Vagina (tissue), 2 donors: ENCODE data around the gene PDZK1IP1. TPM values are rescaled to one million over a fixed set of nuclear protein-coding genes. Genes with fewer than 3 reads are reported as not detected.

ENCODE experiments used
- DNase-seq, 2 donors: peaks; one replicate each; pipeline ENCODE4 v3.0.0-alpha.2; 2017; ENCODE audit errors: extremely low spot score in 2 of 2
- H3K27ac ChIP-seq: fragments of 200-600 bp; sonication (generic); one replicate; pipeline ENCODE4 v1.5.1; 2019
- H3K27me3 ChIP-seq: fragments of 200-600 bp; sonication (generic); one replicate; pipeline ENCODE4 v1.5.1; 2019
- H3K36me3 ChIP-seq, 2 donors: fragments of 200-600 bp; sonication (generic); one replicate each; pipeline ENCODE4 v1.5.1; 2017 to 2019
- H3K4me1 ChIP-seq: fragments of 200-600 bp; sonication (generic); one replicate; pipeline ENCODE4 v1.5.1; 2019
- H3K4me3 ChIP-seq, 2 donors: fragments of 200-600 bp; sonication (generic); 1 replicate in 1 of 2; 2 replicates in 1 of 2; pipeline ENCODE4 v1.5.1; 2016 to 2019
- H3K9me3 ChIP-seq: fragments of 200-600 bp; sonication (generic); one replicate; pipeline ENCODE4 v1.5.1; 2019
- POLR2A ChIP-seq, 2 donors: fragments of 450-650 bp; IDR thresholded peaks; one replicate each; pipeline ENCODE4 v1.6.1; 2017; ENCODE audit warnings: antibody characterized with exemption in 2 of 2, mild to moderate bottlenecking in 2 of 2, moderate library complexity in 2 of 2
- POLR2AphosphoS5 ChIP-seq, 2 donors: sonication (generic); formaldehyde crosslinking; IDR thresholded peaks; one replicate each; pipeline ENCODE4 v1.9.0; 2017; ENCODE audit warnings: antibody characterized with exemption in 2 of 2, mild to moderate bottlenecking in 2 of 2, low read depth in 1 of 2; ENCODE audit not compliant: insufficient read depth in 1 of 2
- intact Hi-C: fragments of 100-400 bp; cut with DNase I; formaldehyde crosslinking; loops from one replicate; pipeline ENCODE4 v1.15.1; 2023
- total RNA-seq: library from RNA; depleted of rRNA; stranded (reverse); fragments of >200 nt; gene quantifications from one replicate; pipeline ENCODE4 v1.2.3, GENCODE V29; 2016
- TF ChIP-seq, protein P1 (sequence below), 3 experiments: fragments of 450-650 bp in 2 of 3; fragments of 200-600 bp in 1 of 3; sonication (generic) in 1 of 3; IDR thresholded peaks; one replicate each; pipeline ENCODE4 v1.5.1; 2017 to 2019; ENCODE audit warnings: antibody characterized with exemption in 3 of 3, mild to moderate bottlenecking in 2 of 3, moderate library complexity in 2 of 3

The PDZK1IP1 gene
- total RNA-seq, 1 donor from 2014 or later = 55.2 TPM

DNA sequence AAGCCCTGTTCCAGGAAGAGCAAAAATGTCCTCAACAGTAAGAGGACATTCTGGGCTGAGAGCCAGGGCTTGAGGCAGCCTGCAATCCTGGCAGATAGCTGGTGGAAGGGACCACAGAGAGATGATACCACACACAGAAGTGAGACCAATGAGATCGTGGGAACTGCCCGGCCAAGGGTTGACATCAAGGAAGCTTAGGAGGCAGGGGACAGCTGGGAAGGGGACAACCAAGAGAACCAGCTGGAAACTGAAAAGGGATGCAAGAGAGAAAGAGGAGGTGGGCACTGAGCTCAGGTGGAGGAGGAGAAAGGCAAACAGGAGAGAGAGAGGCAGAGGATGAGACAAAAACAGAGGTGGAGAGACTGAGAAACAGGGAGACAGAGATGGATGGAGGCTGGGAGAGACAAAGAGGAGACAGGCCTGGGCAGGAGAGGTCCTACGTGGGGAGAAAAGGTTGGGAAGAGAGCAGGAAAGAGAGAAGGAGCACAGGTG, 9.2 kb downstream of the PDZK1IP1 start:
- H3K4me1 ChIP-seq = peaks cover 9% of the 10 kb centered on the region
- TF ChIP-seq, protein P1, sequence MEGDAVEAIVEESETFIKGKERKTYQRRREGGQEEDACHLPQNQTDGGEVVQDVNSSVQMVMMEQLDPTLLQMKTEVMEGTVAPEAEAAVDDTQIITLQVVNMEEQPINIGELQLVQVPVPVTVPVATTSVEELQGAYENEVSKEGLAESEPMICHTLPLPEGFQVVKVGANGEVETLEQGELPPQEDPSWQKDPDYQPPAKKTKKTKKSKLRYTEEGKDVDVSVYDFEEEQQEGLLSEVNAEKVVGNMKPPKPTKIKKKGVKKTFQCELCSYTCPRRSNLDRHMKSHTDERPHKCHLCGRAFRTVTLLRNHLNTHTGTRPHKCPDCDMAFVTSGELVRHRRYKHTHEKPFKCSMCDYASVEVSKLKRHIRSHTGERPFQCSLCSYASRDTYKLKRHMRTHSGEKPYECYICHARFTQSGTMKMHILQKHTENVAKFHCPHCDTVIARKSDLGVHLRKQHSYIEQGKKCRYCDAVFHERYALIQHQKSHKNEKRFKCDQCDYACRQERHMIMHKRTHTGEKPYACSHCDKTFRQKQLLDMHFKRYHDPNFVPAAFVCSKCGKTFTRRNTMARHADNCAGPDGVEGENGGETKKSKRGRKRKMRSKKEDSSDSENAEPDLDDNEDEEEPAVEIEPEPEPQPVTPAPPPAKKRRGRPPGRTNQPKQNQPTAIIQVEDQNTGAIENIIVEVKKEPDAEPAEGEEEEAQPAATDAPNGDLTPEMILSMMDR (IDR thresholded peaks at IDR 0.05) = no peak
- TF ChIP-seq POLR2AphosphoS5 (IDR thresholded peaks at IDR 0.05; ENCODE audit: insufficient read depth in 1 of 2, low read depth in 1 of 2) = no peak
- intact Hi-C loops = loop anchor here (10.0 kb wide), 2 partner anchors 244 to 544 kb away; no protein-coding TSS in a partner anchor
- no peak overlapping the region for H3K27ac ChIP-seq
- peak in 1 of 2 donors; percentile 75 for DNase-seq
- no peak overlapping the region for H3K4me3 ChIP-seq
- no peaks in the 10 kb centered on the region for H3K27me3 ChIP-seq
- H3K36me3 ChIP-seq = no peaks in the 10 kb centered on the region
- H3K9me3 ChIP-seq = no peaks in the 10 kb centered on the region

GRCh38 chr1:47179988-47180563, 9.8 kb downstream of the PDZK1IP1 start:
- H3K9me3 ChIP-seq = no peaks in the 10 kb centered on the region
- peaks cover 9% of the 10 kb centered on the region for H3K4me1 ChIP-seq
- TF ChIP-seq POLR2AphosphoS5 (IDR thresholded peaks at IDR 0.05; ENCODE audit: insufficient read depth in 1 of 2, low read depth in 1 of 2) = no peak
- TF ChIP-seq, protein P1 (IDR thresholded peaks at IDR 0.05) = no peak
- TF ChIP-seq POLR2A (IDR thresholded peaks at IDR 0.05) = no peak
- DNase-seq = peak in 1 of 2 donors; percentile 75
- H3K4me3 ChIP-seq = peak overlapping the region; percentile 40
- H3K36me3 ChIP-seq = no peaks in the 10 kb centered on the region
- H3K27me3 ChIP-seq = no peaks in the 10 kb centered on the region
- intact Hi-C loops = loop anchor here (10.0 kb wide), 2 partner anchors 245 to 545 kb away; no protein-coding TSS in a partner anchor
- no peak overlapping the region for H3K27ac ChIP-seq

DNA sequence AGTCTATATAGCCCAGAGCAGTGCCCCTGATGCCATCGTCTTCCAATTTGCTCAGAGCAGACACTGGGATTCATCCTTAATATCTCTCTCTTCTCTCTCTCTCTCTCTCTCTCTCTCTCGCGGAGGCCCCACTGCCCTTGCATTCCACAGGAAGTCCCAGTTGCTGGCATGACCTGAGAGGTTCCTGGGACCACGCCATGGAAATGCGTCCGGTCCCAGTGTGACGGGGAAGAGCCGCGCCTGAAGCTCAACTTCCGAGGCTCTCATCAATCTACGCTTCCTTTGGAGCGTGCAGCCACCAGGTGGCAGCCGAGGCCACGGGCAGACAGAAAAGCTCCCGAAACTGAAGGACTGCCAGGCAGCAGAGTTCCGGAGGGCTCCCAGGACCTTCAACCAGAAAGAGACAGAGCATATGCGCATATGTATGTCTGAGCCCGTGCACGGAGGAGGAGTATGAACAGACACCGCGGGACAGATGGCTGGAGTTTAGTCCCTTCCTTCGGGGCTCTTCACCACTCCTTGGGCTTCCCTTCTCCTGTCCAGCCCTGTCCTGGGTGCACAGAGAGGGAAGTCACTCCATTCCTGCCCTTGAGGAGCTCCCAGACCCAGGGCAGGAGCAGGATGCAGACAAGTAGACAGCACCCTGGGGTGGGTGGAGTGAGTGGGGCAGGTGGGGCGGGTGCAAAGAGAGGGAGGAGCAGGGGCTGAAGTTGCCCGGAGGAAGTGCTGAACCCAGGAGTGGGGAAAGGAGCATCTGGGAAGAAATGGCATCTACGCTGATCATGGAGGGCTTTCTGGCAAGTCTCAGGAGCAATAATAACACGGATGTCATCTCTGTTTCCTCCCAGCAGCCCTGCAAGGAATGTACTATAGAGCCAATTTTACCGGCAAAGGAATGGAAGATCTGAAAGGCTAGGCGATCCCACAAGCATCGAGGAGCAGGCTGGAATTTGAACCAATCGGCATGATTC, 10.5 kb downstream of the PDZK1IP1 start:
- no peaks in the 10 kb centered on the region for H3K9me3 ChIP-seq
- peaks cover 9% of the 10 kb centered on the region for H3K4me1 ChIP-seq
- intact Hi-C loops = no loop called here
- DNase-seq = peak; percentile 87 to 96
- H3K27me3 ChIP-seq = no peaks in the 10 kb centered on the region
- peak in 1 of 2 donors; percentile 40 for TF ChIP-seq POLR2AphosphoS5 (IDR thresholded peaks at IDR 0.05; ENCODE audit: insufficient read depth in 1 of 2, low read depth in 1 of 2)
- TF ChIP-seq POLR2A (IDR thresholded peaks at IDR 0.05) = no peak
- TF ChIP-seq, protein P1 (IDR thresholded peaks at IDR 0.05) = peak; percentile 70 to 84 (median 81)
- peak overlapping the region; percentile 40 for H3K4me3 ChIP-seq
- peak overlapping the region; percentile 19 for H3K27ac ChIP-seq
- H3K36me3 ChIP-seq = no peaks in the 10 kb centered on the region

DNA sequence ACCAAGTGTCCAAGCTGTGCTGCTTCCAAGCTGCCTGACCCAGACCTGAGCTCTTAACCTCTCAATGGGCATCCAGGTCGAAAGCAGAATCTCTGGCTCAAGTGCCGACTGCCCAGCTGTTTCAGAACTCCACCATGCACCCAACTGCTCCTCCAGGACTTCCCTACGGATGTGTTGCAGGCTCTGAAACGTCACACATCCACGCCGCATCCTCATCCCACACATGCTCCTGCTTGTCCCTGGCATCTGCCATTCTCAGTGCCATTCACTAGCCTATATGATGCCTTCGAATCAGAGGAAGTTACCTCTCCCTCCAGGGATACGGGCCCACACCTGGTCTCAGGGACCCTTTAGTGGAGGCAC, 11.2 kb downstream of the PDZK1IP1 start:
- Histone ChIP-seq H3K4me1 (peaks cover 9% of the 10 kb centered on the region), H3K36me3 (no peaks in the 10 kb centered on the region), H3K9me3 (no peaks in the 10 kb centered on the region), H3K27me3 (no peaks in the 10 kb centered on the region), H3K4me3 (peak overlapping the region in 1 of 2 donors; percentile 40), H3K27ac (no peak overlapping the region)
- intact Hi-C loops = no loop called here
- TF ChIP-seq, protein P1 (IDR thresholded peaks at IDR 0.05) = no peak
- no peak for TF ChIP-seq POLR2AphosphoS5 (IDR thresholded peaks at IDR 0.05; ENCODE audit: insufficient read depth in 1 of 2, low read depth in 1 of 2)
- TF ChIP-seq POLR2A (IDR thresholded peaks at IDR 0.05) = no peak
- peak in 1 of 2 donors; percentile 72 for DNase-seq
